HepG2 (cell line): ENCODE data around the gene TACC2. TPM values are rescaled to one million over a fixed set of nuclear protein-coding genes. Genes with fewer than 3 reads are reported as not detected.

Source experiments
- ATAC-seq: fragments of 200-7000 bp; cut with Tn5 transposase; 3 replicates; pipeline ENCODE4 v1.9.1; 2020; ENCODE audit warnings: mild to moderate bottlenecking, moderate library complexity
- BruUV-seq: library from RNA; stranded (reverse); fragments of 400-500 nt; replicated peaks from 2 replicates; lab custom pipeline; 2021; lab: Mats Ljungman, UMichigan
- CTCF ChIA-PET: fragments of 300-600 bp; formaldehyde crosslinking; extraction: SDS; loops from one replicate; lab custom pipeline; 2021; ENCODE audit warnings: low total read pairs, inconsistent platforms, low intra/inter-chr PET ratio; lab: Yijun Ruan, JAX
- POLR2A ChIA-PET: fragments of 350-600 bp; sonication (Branson Sonifier 250); formaldehyde crosslinking; loops from one replicate; lab custom pipeline; 2020; ENCODE audit warnings: antibody characterized with exemption, inconsistent platforms; lab: Yijun Ruan, JAX
- DNase-seq: peaks from one replicate; pipeline ENCODE4 v3.0.0-alpha.2; 2015; ENCODE audit warnings: low spot score
- FAIRE-seq: peaks from 3 replicates; lab custom pipeline; 2011; peaks lifted over from hg19 to GRCh38; lab: Jason Lieb, UNC
- H2AFZ ChIP-seq: one replicate; pipeline ENCODE4 v1.6.1; 2011; ENCODE audit warnings: low read length, inconsistent platforms
- H3K27ac ChIP-seq: fragments of 300-600 bp; 3 replicates; pipeline ENCODE4 v1.8.0; 2011; ENCODE audit warnings: mixed run types, mild to moderate bottlenecking, mixed read lengths, low read length, inconsistent platforms; ENCODE audit not compliant: insufficient read depth; ENCODE audit errors: extremely low read length
- H3K27me3 ChIP-seq, 2 experiments: fragments of 200-600 bp in 1 of 2; 2 replicates in 1 of 2; 3 replicates in 1 of 2; pipeline versions ENCODE4 v1.6.0 to v1.8.0; 2011; ENCODE audit warnings: low read length in 2 of 2, mild to moderate bottlenecking in 2 of 2, moderate library complexity in 2 of 2, inconsistent platforms in 1 of 2; ENCODE audit not compliant: insufficient read depth in 2 of 2, control insufficient read depth in 1 of 2
- H3K36me3 ChIP-seq, 2 experiments: fragments of 200-600 bp in 1 of 2; replicated peaks in 1 of 2; 2 replicates in 1 of 2; 3 replicates in 1 of 2; pipeline versions ENCODE4 v1.5.1 to v1.8.0; 2011; ENCODE audit warnings: low read length in 2 of 2, inconsistent platforms in 1 of 2; ENCODE audit not compliant: insufficient read depth in 2 of 2, control insufficient read depth in 1 of 2
- H3K4me1 ChIP-seq: 2 replicates; pipeline ENCODE4 v1.5.1; 2012; ENCODE audit warnings: low read length, inconsistent platforms; ENCODE audit not compliant: insufficient read depth
- H3K4me2 ChIP-seq: 2 replicates; pipeline ENCODE4 v1.6.0; 2011; ENCODE audit warnings: low read depth, low read length, inconsistent platforms
- H3K4me3 ChIP-seq, 3 experiments: fragments of 200-600 bp in 1 of 3; sonication (generic), shearing (Covaris generic) in 1 of 3; replicated peaks in 1 of 3; 2 replicates each; pipeline ENCODE4 v1.5.1; 2011 to 2016; ENCODE audit warnings: low read length in 3 of 3, inconsistent platforms in 2 of 3, low read depth in 2 of 3, mild to moderate bottlenecking in 2 of 3, control low read depth in 1 of 3, mixed read lengths in 1 of 3; ENCODE audit not compliant: insufficient read depth in 1 of 3
- H3K79me2 ChIP-seq: one replicate; pipeline ENCODE4 v1.6.1; 2011; ENCODE audit warnings: low read length, inconsistent platforms; ENCODE audit not compliant: insufficient read depth
- H3K9ac ChIP-seq: 2 replicates; pipeline ENCODE4 v1.6.0; 2011; ENCODE audit warnings: mild to moderate bottlenecking, low read depth, low read length, inconsistent platforms; ENCODE audit not compliant: insufficient read depth
- H3K9me3 ChIP-seq: 2 replicates; pipeline ENCODE4 v1.5.1; 2012; ENCODE audit warnings: mild to moderate bottlenecking, low read length
- H4K20me1 ChIP-seq: 2 replicates; pipeline ENCODE4 v1.6.0; 2011; ENCODE audit warnings: inconsistent platforms, mild to moderate bottlenecking, low read length, moderate library complexity; ENCODE audit not compliant: insufficient read depth
- CCAR2 ChIP-seq: fragments of 200-400 bp; formaldehyde crosslinking; optimal IDR thresholded peaks from 2 replicates; pipeline ENCODE3; 2018; ENCODE audit warnings: low read depth, mild to moderate bottlenecking, low read length, moderate library complexity
- CREBL2 ChIP-seq: sonication (generic); formaldehyde crosslinking; IDR thresholded peaks from 2 replicates; pipeline ENCODE4 v1.8.1; 2023; ENCODE audit warnings: missing genetic modification reagents, mild to moderate bottlenecking, borderline replicate concordance
- FIP1L1 ChIP-seq: fragments of 200-400 bp; formaldehyde crosslinking; IDR thresholded peaks from 2 replicates; pipeline ENCODE4 v1.6.1; 2018; ENCODE audit warnings: low read depth, mild to moderate bottlenecking, low read length, moderate library complexity, borderline replicate concordance; ENCODE audit not compliant: insufficient read depth
- HDAC6 ChIP-seq: fragments of 200-600 bp; sonication (generic); IDR thresholded peaks from 2 replicates; pipeline ENCODE4 v1.7.0; 2017; ENCODE audit warnings: mild to moderate bottlenecking, antibody characterized with exemption, low read length, low read depth
- IKZF5 ChIP-seq: IDR thresholded peaks from 2 replicates; pipeline ENCODE4 v1.6.1; 2018; ENCODE audit warnings: missing genetic modification reagents, mild to moderate bottlenecking, missing compliant biosample characterization
- MTF2 ChIP-seq: sonication (generic); formaldehyde crosslinking; IDR thresholded peaks from 2 replicates; pipeline ENCODE4 v1.5.0; 2020; ENCODE audit warnings: missing genetic modification reagents, borderline replicate concordance
- PCBP1 ChIP-seq: fragments of 200-400 bp; formaldehyde crosslinking; IDR thresholded peaks from 2 replicates; pipeline ENCODE4 v1.6.1; 2017; ENCODE audit warnings: mild to moderate bottlenecking, low read depth, low read length, borderline replicate concordance
- POLR2A ChIP-seq, 2 experiments: IDR thresholded peaks; 2 replicates each; pipeline ENCODE4 v1.6.1; 2011; ENCODE audit warnings: low read depth in 2 of 2, low read length in 2 of 2, mild to moderate bottlenecking in 1 of 2, moderate library complexity in 1 of 2; ENCODE audit not compliant: insufficient read depth in 1 of 2
- SOX13 ChIP-seq, 3 experiments: fragments of 450-650 bp in 1 of 3; sonication (generic) in 1 of 3; formaldehyde crosslinking in 1 of 3; IDR thresholded peaks in 2 of 3; conservative IDR thresholded peaks in 1 of 3; 2 replicates each; pipeline versions ENCODE4 v1.5.0 to v1.6.1; 2016 to 2020; ENCODE audit warnings: antibody characterized with exemption in 1 of 3, mild to moderate bottlenecking in 1 of 3, missing compliant biosample characterization in 1 of 3, missing genetic modification reagents in 1 of 3, moderate library complexity in 1 of 3
- U2AF2 ChIP-seq: fragments of 200-400 bp; formaldehyde crosslinking; IDR thresholded peaks from 2 replicates; pipeline ENCODE4 v1.6.1; 2017; ENCODE audit warnings: low read depth, mild to moderate bottlenecking, low read length
- ZBTB33 ChIP-seq: sonication (generic); formaldehyde crosslinking; IDR thresholded peaks from 2 replicates; pipeline ENCODE4 v1.4.0; 2020; ENCODE audit warnings: missing genetic modification reagents
- ZFP36L2 ChIP-seq: sonication (generic); formaldehyde crosslinking; IDR thresholded peaks from 2 replicates; pipeline ENCODE4 v1.4.0; 2020; ENCODE audit warnings: missing genetic modification reagents
- ZKSCAN5 ChIP-seq: sonication (generic); formaldehyde crosslinking; IDR thresholded peaks from 2 replicates; pipeline ENCODE4 v1.5.1; 2020; ENCODE audit warnings: mild to moderate bottlenecking, missing genetic modification reagents
- ZNF10 ChIP-seq: sonication (generic); formaldehyde crosslinking; IDR thresholded peaks from 2 replicates; pipeline ENCODE4 v1.4.0; 2020; ENCODE audit warnings: mild to moderate bottlenecking, low read depth, missing genetic modification reagents, borderline replicate concordance
- ZNF468 ChIP-seq: sonication (generic); formaldehyde crosslinking; IDR thresholded peaks from 2 replicates; pipeline ENCODE4 v1.8.0; 2022; ENCODE audit warnings: mild to moderate bottlenecking, moderate library complexity, missing genetic modification reagents
- ZNF543 ChIP-seq: sonication (generic); formaldehyde crosslinking; IDR thresholded peaks from 2 replicates; pipeline ENCODE4 v1.4.0; 2020; ENCODE audit warnings: mild to moderate bottlenecking, missing genetic modification reagents
- ZNF546 ChIP-seq: sonication (generic); formaldehyde crosslinking; conservative IDR thresholded peaks from 2 replicates; pipeline ENCODE4 v1.8.1; 2023; ENCODE audit warnings: mild to moderate bottlenecking, missing genetic modification reagents
- ZNF576 ChIP-seq: sonication (generic); formaldehyde crosslinking; IDR thresholded peaks from 2 replicates; pipeline ENCODE4 v1.4.0; 2020; ENCODE audit warnings: mild to moderate bottlenecking, missing genetic modification reagents
- WGBS: methylation state at CpG from one replicate; pipeline ENCODE4 v1.1.6; 2017; ENCODE audit warnings: low lambda C conversion rate; 5-methylcytosine and 5-hydroxymethylcytosine counted together
- in situ Hi-C: cut with HindIII; loops from 2 replicates; pipeline ENCODE4 v1.10.0; 2017; ENCODE audit warnings: low pct_unique_long_range_greater_than_20kb; ENCODE audit not compliant: extremely low pct_ligation_motif_present
- intact Hi-C: fragments of 100-400 bp; cut with micrococcal nuclease; formaldehyde crosslinking; loops from one replicate; pipeline ENCODE4 v1.10.0; 2022; ENCODE audit not compliant: unreplicated experiment
- polyA plus RNA-seq, 8 experiments: library from polyadenylated mRNA; depleted of rRNA in 3 of 8; stranded (reverse) in 7 of 8; unstranded in 1 of 8; fragments of >200 nt; fragmentation: Illumina TruSeq in 4 of 8; extraction: Trizol in 4 of 8; gene quantifications; 2 replicates each; pipeline versions ENCODE4 v1.2.1 to v1.2.3, GENCODE V29; 2011 to 2016; ENCODE audit warnings: low read depth in 4 of 8, missing spikeins in 1 of 8, mixed read lengths in 1 of 8; ENCODE audit not compliant: insufficient read depth in 1 of 8
- total RNA-seq, 5 experiments: library from RNA; depleted of rRNA; stranded (reverse); fragments of >200 nt; fragmentation: Illumina TruSeq; extraction: Trizol; gene quantifications; 2 replicates each; pipeline ENCODE4 v1.2.3, GENCODE V29; 2016; ENCODE audit warnings: low read depth in 1 of 5

The TACC2 gene
- total and polyA plus RNA-seq, 2 of the 13 experiments (the other 11 are each of a cell fraction or from before 2014, with no cell fraction given) = 11.8 to 16.0 TPM

- no peak for TF ChIP-seq ZBTB33
These were observed 256.9 kb downstream of the TACC2 start (continued) for GRCh38 chr10:122245897-122246296.

- ATAC-seq (no peak), FAIRE-seq (no peak), DNase-seq (no peak)
- BruUV-seq = no TSS peak
- intact Hi-C loops = no loop called here
- POLR2A ChIA-PET = no interaction called here
- in situ Hi-C loops = no loop called here
- Histone ChIP-seq H4K20me1 (no peaks in the 10 kb centered on the region), H3K9me3 (no peaks in the 10 kb centered on the region), H3K36me3 (peaks cover 4 to 16% of the 10 kb centered on the region in 2 experiments; a peak in 4 of 5 replicates), H3K27me3 (no peaks in the 10 kb centered on the region; a peak in 1 of 5 replicates), H3K4me1 (no peaks in the 10 kb centered on the region), H3K79me2 (no peaks in the 10 kb centered on the region), H3K4me3 (no peak overlapping the region), H2AFZ (no peak overlapping the region), H3K27ac (no peak overlapping the region), H3K9ac (no peak overlapping the region), H3K4me2 (no peak overlapping the region)
- CTCF ChIA-PET = no interaction called here
- WGBS = 93% methylated on average over 6 of the region's 11 CpGs
- TF ChIP-seq ZNF10 (no peak), PCBP1 (no peak), ZFP36L2 (CRISPR knock-in tag) (no peak), ZKSCAN5 (CRISPR knock-in tag) (no peak), FIP1L1 (no peak), ZNF546 (CRISPR knock-in tag) (no peak), CREBL2 (CRISPR knock-in tag) (no peak), CCAR2 (no peak), POLR2A (IDR thresholded peaks at IDR 0.05; ENCODE audit: insufficient read depth in 1 of 2, low read depth in 2 of 2, low read length in 2 of 2) (no peak), U2AF2 (no peak), IKZF5 (CRISPR knock-in tag) (no peak), SOX13 (IDR thresholded peaks at IDR 0.05) (no peak), SOX13 (CRISPR knock-in tag; conservative IDR thresholded peaks at IDR 0.05 in 1 of 2, IDR thresholded peaks at IDR 0.05 in 1 of 2) (no peak), ZNF468 (no peak), ZNF576 (CRISPR knock-in tag) (no peak), MTF2 (CRISPR knock-in tag) (no peak), ZNF543 (CRISPR knock-in tag) (no peak), HDAC6 (no peak)
These were observed 258.0 kb downstream of the TACC2 start for GRCh38 chr10:122246830-122247520.
